Astrocyte of the cerebellum (primary cell): ENCODE results near the gene PET117.

Experiments used
- DNase-seq: peaks from one replicate; pipeline ENCODE4 v3.0.0-alpha.2; 2011; ENCODE audit warnings: low read depth
- H3K4me3 ChIP-seq: 2 replicates; pipeline ENCODE4 v1.5.1; 2011; ENCODE audit warnings: mild to moderate bottlenecking, low read depth, low read length, moderate library complexity
- CTCF ChIP-seq: IDR thresholded peaks from 2 replicates; pipeline ENCODE4 v1.5.1; 2012; ENCODE audit warnings: low read length, low read depth, moderate library complexity, mild to moderate bottlenecking; ENCODE audit errors: missing control alignments
- in situ Hi-C: cut with HindIII; loops from 2 replicates; pipeline ENCODE4 v1.10.0; 2017; ENCODE audit warnings: low sequenced_read_pairs

Gene PET117

GRCh38 chr20:18190338-18191233 is 52.9 kb downstream of the PET117 start:
- no peak for TF ChIP-seq CTCF
- no peak overlapping the region for H3K4me3 ChIP-seq
- in situ Hi-C loops = no loop called here
- DNase-seq = no peak

GRCh38 chr20:18191306-18191705 is 53.6 kb downstream of the PET117 start:
- no peak for DNase-seq
- TF ChIP-seq CTCF = no peak
- in situ Hi-C loops = no loop called here
- H3K4me3 ChIP-seq = no peak overlapping the region
